NCI-H1105 treated with DMSO at 0.1 percent for 48 hours (cell line): Measurements from ENCODE around the gene CASP2.

Source experiments
- DNase-seq: peaks from one replicate; lab custom pipeline; 2025; lab: John Stamatoyannopoulos, UW

Gene CASP2

DNA sequence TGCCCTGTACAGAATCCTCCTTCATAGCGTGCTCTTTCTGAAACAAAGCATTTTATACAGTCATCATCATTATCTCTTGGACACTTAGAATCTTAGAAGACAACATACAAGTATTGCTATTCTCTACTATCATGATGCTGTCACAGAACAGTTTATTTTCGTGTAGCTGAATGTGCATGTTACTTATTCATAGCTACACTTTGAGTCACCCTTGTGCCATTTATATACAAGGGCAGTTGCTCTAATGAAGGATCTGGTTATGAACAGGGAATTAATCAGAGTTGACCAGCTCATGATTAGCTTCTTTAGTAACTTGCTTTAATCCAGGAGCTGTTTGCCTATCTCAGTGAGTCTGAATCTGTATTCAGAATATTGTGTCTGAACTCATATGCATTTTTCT is 11.2 kb downstream of the CASP2 start:
- no peak for DNase-seq

DNA sequence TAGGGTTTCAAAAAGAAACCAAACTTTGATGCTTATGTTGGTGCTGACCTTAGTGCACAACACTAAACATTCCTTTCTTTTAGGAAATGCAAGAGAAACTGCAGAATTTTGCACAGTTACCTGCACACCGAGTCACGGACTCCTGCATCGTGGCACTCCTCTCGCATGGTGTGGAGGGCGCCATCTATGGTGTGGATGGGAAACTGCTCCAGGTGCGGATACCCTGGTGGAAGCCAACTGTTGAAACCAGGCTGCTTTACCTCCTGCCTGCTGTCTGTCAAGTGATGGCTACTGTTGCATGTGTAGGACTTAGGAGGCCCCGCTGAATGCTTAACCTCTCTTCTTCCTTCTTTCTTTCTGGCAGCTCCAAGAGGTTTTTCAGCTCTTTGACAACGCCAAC is 11.7 kb downstream of the CASP2 start:
- DNase-seq = peak; percentile 3

DNA sequence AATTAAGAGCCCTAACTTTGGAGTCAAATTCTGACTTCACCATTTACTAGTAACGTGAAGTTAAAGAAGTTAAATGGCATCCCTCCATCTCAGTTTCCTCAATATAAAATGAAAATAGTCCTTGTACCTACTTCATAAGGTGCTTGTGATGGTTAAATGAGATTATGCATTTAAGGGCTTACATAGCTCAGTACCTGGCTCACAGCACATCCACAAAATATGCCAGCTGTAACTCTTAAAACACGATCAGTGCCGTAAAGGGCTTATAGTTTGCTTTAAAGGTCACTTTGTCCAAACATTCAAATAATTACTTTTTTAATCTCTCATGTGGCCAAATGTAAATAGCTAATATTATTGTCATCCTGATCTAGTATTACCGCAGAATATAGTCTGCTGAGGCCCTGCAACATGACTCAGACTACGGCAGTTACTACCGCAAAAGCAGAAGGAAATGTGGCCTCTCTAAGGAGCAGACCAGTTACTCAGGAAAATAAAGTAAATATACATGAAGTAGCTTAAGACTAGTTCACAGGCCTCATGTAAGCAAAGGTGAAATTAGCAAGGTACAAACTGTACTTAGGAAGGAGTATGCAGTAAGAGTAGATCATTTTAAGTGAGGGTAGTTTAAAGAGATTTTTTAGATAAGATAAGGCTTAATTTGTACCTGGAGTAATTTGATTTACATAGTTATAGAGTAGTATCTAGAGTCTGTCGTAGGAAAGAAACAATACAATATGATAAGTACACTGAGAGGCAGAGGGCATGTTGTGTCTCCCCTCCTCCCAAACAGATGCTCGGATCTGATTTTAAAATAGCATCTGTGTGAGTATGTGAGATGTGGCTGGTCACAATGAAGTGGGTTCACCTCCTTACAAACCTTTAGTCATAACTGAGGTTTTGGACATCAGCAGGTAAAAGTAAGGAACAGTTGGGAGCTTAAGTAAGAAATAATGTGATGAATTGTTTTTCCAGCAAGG is 13.1 kb downstream of the CASP2 start:
- DNase-seq = no peak

DNA sequence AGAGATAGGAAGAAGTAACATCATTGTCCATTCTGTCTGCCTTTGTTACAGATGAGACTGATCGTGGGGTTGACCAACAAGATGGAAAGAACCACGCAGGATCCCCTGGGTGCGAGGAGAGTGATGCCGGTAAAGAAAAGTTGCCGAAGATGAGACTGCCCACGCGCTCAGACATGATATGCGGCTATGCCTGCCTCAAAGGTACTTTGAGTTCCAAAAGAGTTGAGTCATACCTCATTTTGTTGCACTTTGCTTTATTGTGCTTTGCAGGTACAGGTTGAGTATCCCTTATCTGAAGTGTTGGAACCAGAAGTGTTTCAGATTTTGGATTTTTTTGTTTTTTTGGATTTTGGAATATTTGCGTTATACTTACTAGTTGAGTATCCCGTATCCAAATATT is 15.6 kb downstream of the CASP2 start:
- DNase-seq = no peak

DNA sequence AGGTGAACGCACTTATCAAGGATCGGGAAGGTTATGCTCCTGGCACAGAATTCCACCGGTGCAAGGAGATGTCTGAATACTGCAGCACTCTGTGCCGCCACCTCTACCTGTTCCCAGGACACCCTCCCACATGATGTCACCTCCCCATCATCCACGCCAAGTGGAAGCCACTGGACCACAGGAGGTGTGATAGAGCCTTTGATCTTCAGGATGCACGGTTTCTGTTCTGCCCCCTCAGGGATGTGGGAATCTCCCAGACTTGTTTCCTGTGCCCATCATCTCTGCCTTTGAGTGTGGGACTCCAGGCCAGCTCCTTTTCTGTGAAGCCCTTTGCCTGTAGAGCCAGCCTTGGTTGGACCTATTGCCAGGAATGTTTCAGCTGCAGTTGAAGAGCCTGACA is 16.8 kb downstream of the CASP2 start:
- DNase-seq = no peak

DNA sequence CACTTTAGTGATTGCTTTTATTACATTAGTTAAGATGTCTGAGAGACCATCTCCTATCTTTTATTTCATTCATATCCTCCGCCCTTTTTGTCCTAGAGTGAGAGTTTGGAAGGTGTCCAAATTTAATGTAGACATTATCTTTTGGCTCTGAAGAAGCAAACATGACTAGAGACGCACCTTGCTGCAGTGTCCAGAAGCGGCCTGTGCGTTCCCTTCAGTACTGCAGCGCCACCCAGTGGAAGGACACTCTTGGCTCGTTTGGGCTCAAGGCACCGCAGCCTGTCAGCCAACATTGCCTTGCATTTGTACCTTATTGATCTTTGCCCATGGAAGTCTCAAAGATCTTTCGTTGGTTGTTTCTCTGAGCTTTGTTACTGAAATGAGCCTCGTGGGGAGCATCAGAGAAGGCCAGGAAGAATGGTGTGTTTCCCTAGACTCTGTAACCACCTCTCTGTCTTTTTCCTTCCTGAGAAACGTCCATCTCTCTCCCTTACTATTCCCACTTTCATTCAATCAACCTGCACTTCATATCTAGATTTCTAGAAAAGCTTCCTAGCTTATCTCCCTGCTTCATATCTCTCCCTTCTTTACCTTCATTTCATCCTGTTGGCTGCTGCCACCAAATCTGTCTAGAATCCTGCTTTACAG is 17.4 kb downstream of the CASP2 start:
- peak; percentile 4 for DNase-seq

DNA sequence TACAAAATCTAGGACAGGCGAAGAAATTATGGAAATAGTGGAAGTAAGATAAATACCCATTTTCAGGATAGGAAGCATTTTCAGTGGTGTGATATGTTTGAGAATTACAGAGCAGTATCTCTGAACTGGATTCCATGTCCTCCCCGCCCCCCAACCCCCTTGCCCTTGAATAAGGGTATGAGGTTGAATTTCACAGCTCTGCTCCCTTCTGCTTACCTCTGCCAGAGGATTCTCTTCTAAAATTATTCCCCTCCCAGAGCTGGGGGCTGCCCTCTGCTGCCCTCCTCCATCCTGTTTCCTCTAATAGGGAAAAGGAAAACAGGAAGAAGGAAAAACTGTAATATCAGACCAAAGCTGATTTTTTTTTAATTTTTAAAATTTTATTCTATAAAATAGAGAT is 20.5 kb downstream of the CASP2 start:
- DNase-seq = no peak

DNA sequence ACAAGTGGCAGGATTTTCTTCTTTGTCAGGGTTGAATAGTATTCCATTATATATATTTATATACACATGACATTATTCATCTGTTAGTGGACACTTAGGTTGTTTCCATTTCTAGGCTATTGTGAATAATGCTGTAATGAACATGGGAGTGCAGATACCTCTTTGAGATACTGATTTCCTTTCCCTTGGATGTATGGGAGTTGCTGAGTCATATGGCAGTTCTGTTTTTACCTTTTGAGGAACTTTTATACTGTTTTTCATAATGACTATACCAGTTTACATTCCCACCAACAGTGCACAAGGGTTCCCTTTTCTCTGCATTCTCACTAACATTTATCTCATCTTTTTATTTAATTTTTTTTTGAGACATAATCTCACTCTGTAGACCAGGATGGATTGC is 26.0 kb downstream of the CASP2 start:
- DNase-seq = no peak

DNA sequence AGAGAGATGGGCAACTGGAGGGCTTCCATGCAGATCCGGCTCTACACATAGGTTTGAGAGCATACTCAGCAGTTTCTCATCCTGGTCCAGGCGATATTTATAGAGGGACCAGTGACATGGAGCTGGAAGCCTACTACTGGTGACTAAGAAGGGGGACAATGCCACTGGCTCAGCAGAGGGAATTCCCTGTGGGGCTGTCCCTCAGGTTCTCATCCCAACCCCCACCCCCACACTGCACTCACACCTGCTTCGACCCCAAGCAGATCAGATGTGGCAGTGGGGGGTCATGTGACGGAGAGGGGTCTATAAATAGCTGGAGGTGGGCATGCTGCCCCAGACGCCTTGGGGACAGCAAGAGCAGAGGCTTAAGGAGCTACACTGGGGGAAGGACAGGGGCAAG is 27.6 kb downstream of the CASP2 start, which contains the start of gene CLCN1:
Gene CLCN1 (plus strand): TSS at position 336 of the 400 bp plus-strand sequence. CDS start 102 bp downstream, outside the sequence.
- no peak for DNase-seq

DNA sequence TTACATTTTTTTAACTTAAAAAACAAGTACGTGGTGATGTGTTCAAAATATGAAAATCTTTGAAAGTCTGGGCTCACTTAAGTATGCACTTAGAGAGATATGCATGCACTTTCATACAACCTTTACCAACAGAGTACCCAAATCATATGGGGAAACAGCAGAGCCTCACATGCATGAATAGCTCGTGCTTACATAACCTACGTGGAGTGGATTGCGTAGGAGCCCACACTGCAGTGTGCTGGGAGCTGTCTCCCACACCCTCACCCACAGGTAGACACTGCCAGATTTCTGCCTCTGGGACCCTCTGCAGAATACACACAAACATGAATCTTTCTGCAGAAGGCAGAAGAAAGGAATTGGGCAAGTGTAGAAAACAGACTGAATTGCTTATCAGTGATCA is 28.3 kb downstream of the CASP2 start:
- DNase-seq = no peak

DNA sequence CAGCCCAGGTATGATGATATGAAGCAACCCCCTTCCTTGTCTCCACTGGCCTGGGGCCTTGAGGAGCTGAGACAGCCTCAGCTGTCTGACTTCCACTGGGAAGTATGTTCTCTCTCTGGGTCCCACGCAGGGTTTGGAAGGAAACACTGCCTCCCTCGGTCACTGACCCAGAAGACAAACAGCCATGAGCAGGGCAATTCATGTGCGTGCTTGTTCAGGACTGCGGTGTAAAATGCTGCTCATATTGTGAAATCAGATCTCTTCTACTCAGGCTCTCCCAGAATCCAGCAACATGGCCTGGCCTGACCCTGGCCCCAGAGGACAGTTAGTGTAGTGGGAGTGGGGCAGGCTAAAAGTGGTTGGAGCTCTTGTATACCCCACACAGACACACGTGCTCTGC is 30.5 kb downstream of the CASP2 start:
- no peak for DNase-seq

DNA sequence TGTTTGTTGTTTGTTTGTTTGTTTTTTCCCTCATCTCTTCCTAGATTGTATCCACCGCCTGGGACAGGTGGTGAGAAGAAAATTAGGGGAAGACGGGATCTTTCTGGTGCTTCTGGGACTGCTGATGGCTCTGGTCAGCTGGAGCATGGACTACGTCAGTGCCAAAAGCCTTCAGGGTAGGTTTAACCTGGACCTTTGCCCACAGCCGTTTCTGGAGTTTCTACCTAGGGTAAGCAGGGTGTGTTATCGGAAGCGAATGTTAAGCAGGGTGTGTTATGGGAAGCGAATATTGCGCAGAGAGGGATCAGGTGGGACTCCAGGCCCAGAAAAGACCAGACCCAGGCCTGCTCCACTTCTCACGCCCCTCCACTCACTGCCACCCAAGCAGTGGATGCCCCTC is 32.5 kb downstream of the CASP2 start:
- no peak for DNase-seq

DNA sequence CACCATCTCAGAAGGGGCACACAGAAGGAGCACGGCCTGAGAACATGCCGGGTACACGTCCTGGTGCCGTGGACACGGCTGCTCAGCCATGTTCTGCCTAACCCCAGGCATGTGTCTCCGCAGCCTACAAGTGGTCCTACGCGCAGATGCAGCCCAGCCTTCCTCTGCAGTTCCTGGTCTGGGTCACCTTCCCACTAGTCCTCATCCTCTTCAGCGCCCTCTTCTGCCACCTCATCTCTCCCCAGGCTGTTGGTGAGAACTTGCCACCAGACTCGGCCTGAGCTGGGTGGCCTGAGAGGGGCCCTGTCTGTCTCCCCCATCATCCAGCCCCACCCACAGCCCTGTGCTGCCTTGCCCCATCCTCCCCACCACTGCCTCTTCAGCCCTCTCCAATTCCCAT is 33.1 kb downstream of the CASP2 start:
- DNase-seq = no peak

DNA sequence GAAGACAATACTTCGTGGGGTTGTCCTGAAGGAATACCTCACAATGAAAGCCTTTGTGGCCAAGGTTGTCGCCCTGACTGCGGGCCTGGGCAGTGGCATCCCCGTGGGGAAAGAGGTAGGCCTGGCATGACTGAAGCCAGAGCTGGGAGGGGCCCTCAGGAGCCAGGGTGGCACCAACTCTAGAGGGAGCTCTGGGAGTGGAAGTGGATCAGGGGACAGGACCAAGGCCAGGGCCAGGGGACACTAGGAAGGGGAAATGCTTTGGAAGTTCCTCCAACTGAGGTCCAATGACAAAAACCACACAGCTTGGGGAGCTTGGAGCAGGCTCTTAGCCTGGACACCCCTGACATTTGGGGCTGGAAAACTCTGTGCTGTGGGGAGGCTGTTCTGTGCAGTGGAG is 33.6 kb downstream of the CASP2 start:
- DNase-seq = no peak

DNA sequence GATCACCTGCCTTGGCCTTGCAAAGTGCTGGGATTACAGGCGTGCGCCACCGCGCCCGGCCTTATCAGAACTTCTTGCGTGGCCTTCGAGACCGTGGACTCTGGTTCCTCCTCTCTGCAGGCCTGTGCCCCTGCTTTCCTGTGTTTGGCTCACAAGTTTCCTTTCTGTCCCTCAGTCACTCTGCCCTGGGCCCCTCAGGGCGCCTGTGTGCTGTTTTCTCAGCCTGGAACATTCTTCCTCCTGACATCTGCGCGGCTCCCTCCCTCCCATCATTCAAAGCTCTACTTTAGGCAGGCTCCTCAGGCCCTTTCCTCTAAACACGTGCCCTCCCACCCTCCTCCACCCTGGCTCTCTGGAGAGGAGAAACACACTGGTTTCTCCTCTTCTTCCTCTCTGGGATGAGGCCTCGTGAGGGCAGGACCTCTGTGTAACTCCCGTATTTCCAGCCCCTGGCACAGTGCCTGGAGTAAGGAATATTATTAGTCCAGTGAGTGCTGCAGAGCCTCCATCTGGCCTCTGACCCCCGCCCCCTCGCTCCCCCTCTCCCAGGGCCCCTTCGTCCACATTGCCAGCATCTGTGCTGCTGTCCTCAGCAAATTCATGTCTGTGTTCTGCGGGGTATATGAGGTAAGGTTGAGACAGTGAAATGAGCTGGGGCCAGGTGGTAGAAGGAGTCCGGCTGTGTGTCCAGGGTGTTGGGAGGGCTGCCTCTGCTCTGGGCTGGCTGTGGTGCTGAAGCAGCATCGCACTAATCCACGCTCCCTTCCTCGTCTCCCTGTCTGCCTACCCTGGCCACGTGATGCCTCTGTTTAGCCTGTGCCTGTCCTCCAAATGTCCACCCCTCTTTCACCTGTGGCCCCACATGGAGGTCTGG is 34.8 kb downstream of the CASP2 start:
- DNase-seq = no peak

DNA sequence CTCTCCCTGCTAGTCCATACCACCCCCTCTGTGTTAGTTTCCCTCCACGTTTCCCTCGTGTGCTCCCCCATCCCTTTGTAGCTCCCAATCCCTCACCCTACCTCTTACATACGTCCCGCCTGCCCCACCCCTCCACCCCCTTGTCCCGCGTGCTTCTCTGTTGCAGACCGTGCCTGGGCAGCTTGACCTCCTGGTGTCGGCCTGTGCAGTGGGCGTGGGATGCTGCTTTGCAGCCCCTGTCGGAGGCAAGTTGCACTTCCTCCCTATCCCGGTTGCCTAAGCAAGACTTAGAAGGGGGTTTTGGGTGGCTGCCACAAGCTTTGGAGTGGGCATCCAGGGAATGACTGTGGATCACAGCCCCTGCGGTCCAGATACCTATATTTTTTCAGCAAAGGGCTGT is 35.5 kb downstream of the CASP2 start:
- DNase-seq = no peak

DNA sequence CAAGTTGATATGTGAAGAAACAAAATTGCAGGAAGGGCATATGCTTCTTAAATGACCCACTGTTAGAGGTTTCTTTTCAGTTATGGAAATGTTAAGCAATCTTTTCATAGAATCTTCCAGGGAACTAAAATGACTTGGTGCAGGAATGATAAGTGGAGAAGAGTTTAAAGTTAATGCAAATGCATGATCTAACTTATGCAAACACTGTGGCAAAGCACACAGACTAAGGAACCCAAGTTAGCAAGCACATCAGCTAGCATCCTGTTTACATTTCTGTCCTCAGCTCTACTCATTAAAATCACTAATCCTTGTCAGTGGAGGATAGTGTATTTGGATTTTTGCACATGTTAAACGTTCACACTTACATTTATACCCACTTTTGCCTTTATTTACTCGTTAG is 37.1 kb downstream of the CASP2 start:
- DNase-seq = no peak

DNA sequence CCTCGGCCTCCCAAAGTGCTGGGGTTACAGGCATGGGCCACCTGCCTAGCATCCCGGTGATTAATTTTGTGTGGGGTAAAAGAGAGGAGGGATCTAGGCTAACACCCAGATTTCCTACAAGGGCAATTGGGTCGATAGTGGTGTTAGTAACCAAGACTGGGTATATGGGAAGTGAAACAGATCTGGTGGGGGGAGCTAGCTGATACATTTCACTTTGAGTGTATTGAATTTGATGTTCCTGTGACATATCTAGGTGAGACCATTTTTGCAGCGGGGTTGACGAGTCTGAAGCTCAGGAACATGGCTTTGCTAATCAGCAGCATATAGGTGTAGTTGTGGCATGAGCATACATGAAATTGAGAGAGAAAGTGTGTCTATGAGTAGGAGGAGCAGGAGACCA is 39.8 kb downstream of the CASP2 start:
- DNase-seq = no peak

DNA sequence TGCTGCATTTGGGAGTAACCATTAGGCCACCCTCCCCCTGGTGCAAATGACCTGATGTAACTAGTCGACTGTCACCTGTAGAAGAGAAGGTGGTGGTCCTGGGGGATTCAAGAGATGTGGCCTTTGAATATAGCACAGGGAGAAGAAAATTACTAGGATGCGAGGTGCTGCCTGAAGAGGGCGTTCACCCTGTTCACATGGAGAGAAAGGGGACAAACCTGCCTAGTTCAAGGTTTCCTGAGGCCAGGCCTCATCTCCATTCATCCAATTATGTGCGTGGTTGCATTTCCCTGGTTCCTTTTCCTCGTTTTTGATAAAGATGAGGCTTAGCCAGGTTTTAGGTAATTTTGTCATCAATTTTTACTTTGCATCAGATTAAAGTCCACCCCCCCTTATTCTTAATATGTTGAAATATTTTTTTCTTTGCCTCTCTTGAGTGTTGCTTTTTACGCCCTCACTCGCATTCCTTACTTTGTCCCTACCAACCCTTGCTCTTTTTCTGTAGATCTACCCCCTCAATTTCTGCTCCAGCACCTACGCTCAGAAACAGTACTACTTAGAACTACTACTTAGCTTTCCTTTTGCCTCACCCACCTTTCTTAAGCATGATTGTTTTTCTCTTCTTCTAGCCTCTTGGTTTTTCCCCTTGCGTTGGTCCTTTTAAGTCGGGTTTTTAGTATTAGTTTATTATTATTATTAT is 41.5 kb downstream of the CASP2 start:
- no peak for DNase-seq

DNA sequence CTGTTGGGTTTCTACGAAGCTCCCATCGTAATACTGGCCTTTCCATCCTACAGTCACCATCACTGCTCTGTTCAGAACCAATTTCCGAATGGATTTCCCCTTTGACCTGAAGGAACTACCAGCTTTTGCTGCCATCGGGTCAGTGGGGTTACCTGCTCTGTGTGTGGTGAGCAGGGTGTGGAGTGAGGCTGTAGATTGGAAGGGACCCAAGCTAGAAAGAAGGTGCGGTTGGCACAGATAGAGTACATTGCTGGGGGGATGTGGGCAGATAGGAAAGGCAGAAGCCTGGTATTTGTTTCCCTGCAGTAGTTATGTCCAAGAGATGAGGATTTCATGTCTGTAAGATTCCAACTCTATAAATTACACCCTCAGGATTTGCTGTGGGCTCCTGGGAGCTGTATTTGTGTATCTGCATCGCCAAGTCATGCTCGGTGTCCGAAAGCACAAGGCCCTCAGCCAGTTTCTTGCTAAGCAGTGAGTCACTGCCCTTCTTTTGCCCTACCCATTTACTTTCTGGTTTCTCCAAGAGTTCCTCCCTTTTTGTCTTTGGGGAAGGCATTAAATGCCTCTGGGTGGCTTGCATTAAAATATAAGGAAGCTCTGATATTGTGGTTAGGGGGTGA is 43.1 kb downstream of the CASP2 start:
- DNase-seq = no peak

DNA sequence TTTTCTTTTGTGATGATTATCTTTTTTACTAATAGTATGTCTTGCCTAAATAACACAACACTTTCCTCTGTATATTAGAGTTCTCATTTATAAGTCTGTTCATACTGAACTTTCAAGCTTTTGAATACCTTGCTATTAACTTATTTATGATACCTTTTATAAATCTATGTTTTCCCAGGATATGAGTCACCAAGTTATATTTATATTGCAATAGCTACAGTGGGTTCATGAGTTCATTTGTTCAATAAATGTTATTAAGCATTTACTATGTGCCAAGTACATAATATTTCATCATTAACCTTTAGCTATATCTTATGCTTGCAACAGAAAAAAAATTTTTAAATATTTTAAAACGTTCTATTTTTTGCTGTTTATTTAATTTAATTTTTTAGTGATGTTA is 46.1 kb downstream of the CASP2 start:
- DNase-seq = no peak
